A673 (cell line): ENCODE measurements around the gene SERHL2. TPM values are rescaled to one million over a fixed set of nuclear protein-coding genes. Genes with fewer than 3 reads are reported as not detected.
"Not testable (repeated sequence)": the region's sequence is repeated elsewhere in the genome, so short reads cannot be mapped to it uniquely, and the experiment has no call there.

Experiments
- BruUV-seq: library from RNA; stranded (reverse); fragments of 400-500 nt; replicated peaks from 2 replicates; lab custom pipeline; 2021; lab: Mats Ljungman, UMichigan
- CTCF ChIA-PET: fragments of 300-600 bp; sonication (Branson Sonifier 250); formaldehyde crosslinking; loops from one replicate; lab custom pipeline; 2022; ENCODE audit warnings: antibody characterized with exemption; lab: Charles Lee
- POLR2A ChIA-PET: fragments of 300-600 bp; sonication (Branson Sonifier 250); formaldehyde crosslinking; loops from one replicate; lab custom pipeline; 2022; ENCODE audit warnings: antibody characterized with exemption; ENCODE audit not compliant: low non-redundant PET; lab: Charles Lee
- DNase-seq: peaks from one replicate; pipeline ENCODE4 v3.0.0-alpha.2; 2015; ENCODE audit warnings: low spot score
- H3K27ac ChIP-seq: fragments of 200-600 bp; sonication (generic); 2 replicates; pipeline ENCODE4 v1.5.1; 2016; ENCODE audit warnings: mixed run types, low read depth, mild to moderate bottlenecking, mixed read lengths, antibody characterized with exemption, low read length; ENCODE audit not compliant: poor library complexity, severe bottlenecking
- H3K27me3 ChIP-seq: fragments of 200-600 bp; sonication (generic); replicated peaks from 2 replicates; pipeline ENCODE4 v1.6.1; 2017; ENCODE audit warnings: mixed run types, low read depth, mild to moderate bottlenecking, mixed read lengths, antibody characterized with exemption, low read length; ENCODE audit not compliant: insufficient read depth, poor library complexity
- H3K36me3 ChIP-seq: fragments of 200-600 bp; sonication (generic); 2 replicates; pipeline ENCODE4 v1.6.1; 2016; ENCODE audit warnings: mixed run types, mild to moderate bottlenecking, mixed read lengths, antibody characterized with exemption, low read length; ENCODE audit not compliant: insufficient read depth, poor library complexity, severe bottlenecking
- H3K4me1 ChIP-seq: fragments of 200-600 bp; sonication (generic); 2 replicates; pipeline ENCODE4 v1.6.1; 2017; ENCODE audit warnings: mixed run types, mild to moderate bottlenecking, mixed read lengths, antibody characterized with exemption, low read length; ENCODE audit not compliant: insufficient read depth, poor library complexity, severe bottlenecking
- H3K4me3 ChIP-seq: fragments of 200-600 bp; sonication (generic); 2 replicates; pipeline ENCODE4 v1.5.1; 2016; ENCODE audit warnings: low read depth, mixed run types, mild to moderate bottlenecking, mixed read lengths, low read length; ENCODE audit not compliant: poor library complexity, severe bottlenecking
- H3K9me3 ChIP-seq: fragments of 200-600 bp; sonication (generic); 2 replicates; pipeline ENCODE4 v1.6.1; 2016; ENCODE audit warnings: mixed run types, low read depth, mild to moderate bottlenecking, mixed read lengths, antibody characterized with exemption, low read length; ENCODE audit not compliant: poor library complexity, severe bottlenecking
- CTCF ChIP-seq: fragments of 300-800, 200-600 bp; sonication (generic); conservative IDR thresholded peaks from 2 replicates; pipeline ENCODE4 v1.5.1; 2017; ENCODE audit warnings: low read depth, mild to moderate bottlenecking, antibody characterized with exemption, low read length, moderate library complexity, mixed read lengths
- EZH2 ChIP-seq: fragments of 200-600 bp; sonication (generic); IDR thresholded peaks from 2 replicates; pipeline ENCODE4 v1.6.1; 2017; ENCODE audit warnings: borderline replicate concordance, low read depth, mild to moderate bottlenecking, mixed read lengths, antibody characterized with exemption, low read length; ENCODE audit not compliant: poor library complexity, severe bottlenecking
- intact Hi-C: fragments of 100-400 bp; cut with micrococcal nuclease; formaldehyde crosslinking; loops from one replicate; pipeline ENCODE4 v1.10.0; 2022; ENCODE audit not compliant: unreplicated experiment
- total RNA-seq: library from RNA; stranded (reverse); gene quantifications from 2 replicates; pipeline ENCODE4 v1.2.3, GENCODE V29; 2021

SERHL2 gene
- total RNA-seq, 1 experiment from 2014 or later = 0.49 TPM

GRCh38 chr22:42544686-42545085 lies 9.1 kb upstream of the SERHL2 start:
- no peak for DNase-seq
- H3K36me3 ChIP-seq = no peaks in the 10 kb centered on the region
- ChIA-PET POLR2A (interaction anchor here (0.5 kb wide), 1 partner anchor 8 kb away, joined by 6 read pairs; no protein-coding TSS in a partner anchor), CTCF (no interaction called here)
- H3K4me3 ChIP-seq = no peak overlapping the region
- no TSS peak for BruUV-seq
- no peaks in the 10 kb centered on the region for H3K27me3 ChIP-seq
- TF ChIP-seq CTCF (no peak), EZH2 (no peak)
- H3K9me3 ChIP-seq = no peaks in the 10 kb centered on the region
- intact Hi-C loops = no loop called here
- no peak overlapping the region for H3K27ac ChIP-seq
- no peaks in the 10 kb centered on the region for H3K4me1 ChIP-seq

- Histone ChIP-seq H3K27me3 (no peaks in the 10 kb centered on the region), H3K4me1 (no peaks in the 10 kb centered on the region), H3K36me3 (no peaks in the 10 kb centered on the region), H3K9me3 (no peaks in the 10 kb centered on the region), H3K27ac (no peak overlapping the region), H3K4me3 (no peak overlapping the region)
- ChIA-PET CTCF (no interaction called here), POLR2A (no interaction called here)
- intact Hi-C loops = no loop called here
- no peak for DNase-seq
- no TSS peak for BruUV-seq
- TF ChIP-seq EZH2 (no peak), CTCF (no peak)
Observed at GRCh38 chr22:42547562-42547961, 6.2 kb upstream of the SERHL2 start.

GRCh38 chr22:42548126-42548525 lies 5.6 kb upstream of the SERHL2 start:
- H3K9me3 ChIP-seq, H3K4me1 ChIP-seq, H3K27me3 ChIP-seq, H3K27ac ChIP-seq, CTCF ChIA-PET, H3K4me3 ChIP-seq, DNase-seq, BruUV-seq, H3K36me3 ChIP-seq, intact Hi-C loops, POLR2A ChIA-PET: not testable (repeated sequence)

GRCh38 chr22:42548597-42549330 lies 5.0 kb upstream of the SERHL2 start:
- intact Hi-C loops = no loop called here
- no TSS peak for BruUV-seq
- H3K27ac ChIP-seq = no peak overlapping the region
- ChIA-PET CTCF (no interaction called here), POLR2A (no interaction called here)
- no peaks in the 10 kb centered on the region for H3K9me3 ChIP-seq
- H3K27me3 ChIP-seq = no peaks in the 10 kb centered on the region
- no peak for DNase-seq
- TF ChIP-seq EZH2 (no peak), CTCF (no peak)
- no peak overlapping the region for H3K4me3 ChIP-seq
- no peaks in the 10 kb centered on the region for H3K36me3 ChIP-seq
- H3K4me1 ChIP-seq = no peaks in the 10 kb centered on the region
